VCaP (cell line): ENCODE results near the gene SSNA1.

Source experiments
- H3K27ac ChIP-seq: fragments of 450-650 bp; 2 replicates; pipeline ENCODE4 v1.5.1; 2017
- CTCF ChIP-seq: fragments of 450-650 bp; conservative IDR thresholded peaks from 2 replicates; pipeline ENCODE4 v1.5.1; 2017; ENCODE audit warnings: mild to moderate bottlenecking, moderate library complexity

Gene SSNA1

DNA sequence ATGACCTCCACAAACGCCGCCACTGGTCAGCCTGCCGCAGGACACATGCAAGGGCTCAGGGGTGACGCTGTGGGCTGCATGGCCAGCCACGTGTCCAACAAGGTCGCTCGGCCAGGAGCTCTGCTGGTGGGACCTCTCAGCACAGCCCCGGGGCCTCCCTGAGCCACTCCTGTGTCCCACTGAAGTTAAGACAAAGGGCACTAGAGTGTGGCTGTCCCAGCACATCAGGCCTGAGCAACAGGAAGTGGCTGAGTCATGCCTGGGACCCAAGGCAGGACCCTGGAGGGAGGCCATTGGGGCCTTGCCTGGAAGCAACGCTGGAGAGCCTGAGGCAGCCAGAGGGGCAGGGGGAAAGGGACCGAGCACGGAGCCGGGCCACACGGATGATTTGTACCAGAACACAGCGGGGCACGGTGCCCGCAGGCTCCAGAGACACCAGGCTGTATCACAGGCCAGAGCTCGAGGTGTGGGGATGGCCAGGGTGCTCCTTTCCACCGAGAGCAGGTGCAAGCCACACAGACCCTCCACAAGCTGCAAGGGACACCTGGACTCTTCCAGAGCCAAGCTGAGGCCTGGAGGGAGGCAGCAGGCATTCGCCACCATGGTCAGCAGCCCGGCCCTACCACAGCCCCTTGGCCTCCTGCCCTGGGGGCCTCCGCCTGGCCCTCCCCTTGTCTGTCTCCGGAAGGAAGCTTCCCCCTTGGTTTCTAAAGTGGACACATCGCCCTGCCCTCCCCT, 10.1 kb upstream of the SSNA1 start:
- TF ChIP-seq CTCF: no peak
- H3K27ac ChIP-seq: no peak overlapping the region

DNA sequence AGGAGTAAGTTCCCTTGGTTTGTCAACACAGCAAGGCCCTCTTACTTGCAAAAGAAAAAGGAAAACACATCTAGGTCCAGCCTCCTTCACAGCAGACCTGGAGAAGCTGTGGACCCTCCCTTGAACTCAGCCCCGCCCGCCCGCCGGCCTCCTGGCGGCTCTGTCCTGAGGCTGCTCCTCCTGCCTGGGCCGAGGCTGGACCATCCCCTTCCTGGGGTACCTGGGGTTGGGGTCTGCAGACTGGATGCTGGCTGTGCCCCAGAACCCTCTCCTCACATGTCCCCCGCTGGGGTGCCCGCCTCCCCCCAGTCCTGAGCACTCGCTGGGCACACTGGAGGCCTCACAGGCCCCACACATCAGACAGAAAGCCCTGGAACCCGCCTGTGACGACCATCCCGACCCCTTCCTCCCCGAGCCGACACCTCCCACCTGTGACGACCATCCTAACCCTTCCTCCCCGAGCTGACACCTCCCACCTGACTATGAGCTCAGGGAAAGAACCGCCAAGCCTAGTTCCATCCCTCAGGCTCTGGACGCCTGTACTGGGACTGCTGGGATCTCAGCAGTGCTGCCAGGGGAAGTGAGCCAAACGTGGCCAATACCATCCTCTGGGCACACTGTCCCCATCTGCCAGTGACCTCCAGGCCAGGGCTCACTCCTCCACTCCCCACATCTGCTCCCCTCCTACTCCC, 9.4 kb upstream of the SSNA1 start:
- no peak for TF ChIP-seq CTCF
- no peak overlapping the region for H3K27ac ChIP-seq

DNA sequence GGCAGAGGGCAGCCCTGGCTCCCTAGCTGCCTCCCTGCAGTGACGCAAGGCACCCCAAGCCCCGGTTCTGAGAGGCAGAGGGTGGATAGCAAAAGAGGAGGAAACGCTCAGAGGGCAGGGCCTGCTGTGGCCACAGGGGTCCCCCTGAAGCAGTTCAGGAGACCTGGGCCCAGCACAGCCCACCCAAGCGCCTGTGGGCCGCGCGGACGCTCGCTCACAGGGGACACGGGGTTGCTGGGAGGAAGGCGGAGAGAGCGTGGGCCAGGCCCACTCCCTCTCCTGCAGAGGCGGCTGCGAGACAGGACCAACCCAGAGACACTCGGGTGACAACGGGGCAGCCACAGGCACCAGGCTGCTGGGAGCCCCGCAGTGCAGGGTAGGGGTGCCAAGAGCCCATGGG, 8.7 kb upstream of the SSNA1 start:
- H3K27ac ChIP-seq: no peak overlapping the region
- TF ChIP-seq CTCF: no peak

- TF ChIP-seq CTCF: no peak
Observed at GRCh38 chr9:137180491-137180890, 8.0 kb upstream of the SSNA1 start.

GRCh38 chr9:137181680-137182079, 6.8 kb upstream of the SSNA1 start:
- no peak for TF ChIP-seq CTCF
- no peak overlapping the region for H3K27ac ChIP-seq

More at GRCh38 chr9:137180491-137180890, 8.0 kb upstream of the SSNA1 start:
- H3K27ac ChIP-seq: no peak overlapping the region

- no peak overlapping the region for H3K27ac ChIP-seq
Observed at GRCh38 chr9:137182836-137183235, 5.6 kb upstream of the SSNA1 start.

More at GRCh38 chr9:137182836-137183235, 5.6 kb upstream of the SSNA1 start:
- no peak for TF ChIP-seq CTCF
